HepG2 (cell line): ENCODE results near the gene MAGI1.

Source experiments
- CEBPB ChIP-seq: IDR thresholded peaks from 2 replicates; pipeline ENCODE4 v1.6.1; 2011; ENCODE audit warnings: low read depth, low read length, improper control_type of control experiment, borderline replicate concordance
- ELK4 ChIP-seq: sonication (generic); formaldehyde crosslinking; IDR thresholded peaks from 2 replicates; pipeline ENCODE4 v1.9.0; 2021; ENCODE audit warnings: missing genetic modification reagents, borderline replicate concordance
- IRF9 ChIP-seq: sonication (generic); formaldehyde crosslinking; IDR thresholded peaks from 2 replicates; pipeline ENCODE4 v1.8.0; 2022; ENCODE audit warnings: missing genetic modification reagents, mild to moderate bottlenecking, borderline replicate concordance
- KAT8 ChIP-seq: IDR thresholded peaks from 2 replicates; pipeline ENCODE4 v1.6.1; 2016; ENCODE audit warnings: missing genetic modification reagents, missing compliant biosample characterization
- KDM4B ChIP-seq: sonication (generic); formaldehyde crosslinking; IDR thresholded peaks from 2 replicates; pipeline ENCODE4 v1.4.0; 2020; ENCODE audit warnings: missing genetic modification reagents
- POLR2AphosphoS5 ChIP-seq: IDR thresholded peaks from 2 replicates; pipeline ENCODE4 v1.6.1; 2012; ENCODE audit warnings: low read depth, low read length
- SIN3B ChIP-seq: fragments of 150-350 bp; IDR thresholded peaks from 2 replicates; pipeline ENCODE4 v1.6.1; 2014; ENCODE audit warnings: low read length
- TARDBP ChIP-seq: sonication (generic); formaldehyde crosslinking; IDR thresholded peaks from 2 replicates; pipeline ENCODE4 v1.8.0; 2022; ENCODE audit warnings: mild to moderate bottlenecking, missing genetic modification reagents
- WIZ ChIP-seq: sonication (generic); formaldehyde crosslinking; IDR thresholded peaks from 2 replicates; pipeline ENCODE4 v1.5.1; 2020; ENCODE audit warnings: mild to moderate bottlenecking, missing genetic modification reagents
- ZNF225 ChIP-seq: sonication (generic); formaldehyde crosslinking; IDR thresholded peaks from 2 replicates; pipeline ENCODE4 v1.4.0; 2020; ENCODE audit warnings: mild to moderate bottlenecking, missing genetic modification reagents
- ZZZ3 ChIP-seq: sonication (generic); formaldehyde crosslinking; IDR thresholded peaks from 2 replicates; pipeline ENCODE4 v1.4.0; 2020; ENCODE audit warnings: missing genetic modification reagents, mild to moderate bottlenecking, borderline replicate concordance
- TF ChIP-seq, protein P1 (sequence below): sonication (generic); formaldehyde crosslinking; IDR thresholded peaks from 2 replicates; pipeline ENCODE4 v1.8.0; 2022; ENCODE audit warnings: mild to moderate bottlenecking, missing genetic modification reagents

GRCh38 chr3:65729973-65730372, 308.7 kb downstream of the MAGI1 start:
- no peak for TF ChIP-seq CEBPB
- no peak for TF ChIP-seq KAT8
- no peak for TF ChIP-seq KDM4B (CRISPR knock-in tag)
- no peak for TF ChIP-seq ELK4 (CRISPR knock-in tag)
- TF ChIP-seq ZZZ3, result no peak
- TF ChIP-seq WIZ, result no peak
- TF ChIP-seq POLR2AphosphoS5, result no peak
- no peak for TF ChIP-seq IRF9 (CRISPR knock-in tag)
- TF ChIP-seq SIN3B, result no peak
- TF ChIP-seq ZNF225 (CRISPR knock-in tag), result no peak
- TF ChIP-seq, protein P1, sequence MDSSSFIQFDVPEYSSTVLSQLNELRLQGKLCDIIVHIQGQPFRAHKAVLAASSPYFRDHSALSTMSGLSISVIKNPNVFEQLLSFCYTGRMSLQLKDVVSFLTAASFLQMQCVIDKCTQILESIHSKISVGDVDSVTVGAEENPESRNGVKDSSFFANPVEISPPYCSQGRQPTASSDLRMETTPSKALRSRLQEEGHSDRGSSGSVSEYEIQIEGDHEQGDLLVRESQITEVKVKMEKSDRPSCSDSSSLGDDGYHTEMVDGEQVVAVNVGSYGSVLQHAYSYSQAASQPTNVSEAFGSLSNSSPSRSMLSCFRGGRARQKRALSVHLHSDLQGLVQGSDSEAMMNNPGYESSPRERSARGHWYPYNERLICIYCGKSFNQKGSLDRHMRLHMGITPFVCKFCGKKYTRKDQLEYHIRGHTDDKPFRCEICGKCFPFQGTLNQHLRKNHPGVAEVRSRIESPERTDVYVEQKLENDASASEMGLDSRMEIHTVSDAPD (CRISPR knock-in tag), result no peak
- no peak for TF ChIP-seq TARDBP
